ENCODE data around the gene HPD.

DNA sequence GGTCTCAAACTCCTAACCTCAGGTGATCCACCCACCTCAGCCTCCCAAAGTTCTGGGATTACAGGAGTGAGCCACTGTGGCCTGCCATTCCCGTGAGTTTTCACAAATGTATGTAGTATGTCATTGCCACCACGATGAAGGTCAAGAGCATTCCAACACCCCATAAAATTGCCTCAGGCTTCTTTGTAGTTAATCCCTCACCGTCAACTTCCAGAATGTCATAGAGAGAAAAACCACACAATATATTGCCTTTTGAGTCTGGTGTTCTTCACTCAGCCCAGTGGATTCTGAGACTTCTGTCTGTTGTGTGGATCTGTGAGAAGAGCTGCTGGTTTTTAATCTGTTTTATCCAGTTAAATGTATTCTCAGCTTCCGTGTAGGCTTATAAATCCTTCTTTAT is 47.1 kb upstream of the HPD start:
- TF ChIP-seq OSR1 (CRISPR knock-in tag; IDR thresholded peaks at IDR 0.05) (no peak), ZNF70 (CRISPR knock-in tag; IDR thresholded peaks at IDR 0.05) (no peak), ZFP30 (CRISPR knock-in tag; IDR thresholded peaks at IDR 0.05) (no peak), ZNF8 (CRISPR knock-in tag; IDR thresholded peaks at IDR 0.05) (no peak), ISL1 (CRISPR knock-in tag; IDR thresholded peaks at IDR 0.05) (no peak), ZFP3 (CRISPR knock-in tag; IDR thresholded peaks at IDR 0.05) (no peak), GLIS3 (CRISPR knock-in tag; IDR thresholded peaks at IDR 0.05) (no peak)
- TF ChIP-seq, protein P1, sequence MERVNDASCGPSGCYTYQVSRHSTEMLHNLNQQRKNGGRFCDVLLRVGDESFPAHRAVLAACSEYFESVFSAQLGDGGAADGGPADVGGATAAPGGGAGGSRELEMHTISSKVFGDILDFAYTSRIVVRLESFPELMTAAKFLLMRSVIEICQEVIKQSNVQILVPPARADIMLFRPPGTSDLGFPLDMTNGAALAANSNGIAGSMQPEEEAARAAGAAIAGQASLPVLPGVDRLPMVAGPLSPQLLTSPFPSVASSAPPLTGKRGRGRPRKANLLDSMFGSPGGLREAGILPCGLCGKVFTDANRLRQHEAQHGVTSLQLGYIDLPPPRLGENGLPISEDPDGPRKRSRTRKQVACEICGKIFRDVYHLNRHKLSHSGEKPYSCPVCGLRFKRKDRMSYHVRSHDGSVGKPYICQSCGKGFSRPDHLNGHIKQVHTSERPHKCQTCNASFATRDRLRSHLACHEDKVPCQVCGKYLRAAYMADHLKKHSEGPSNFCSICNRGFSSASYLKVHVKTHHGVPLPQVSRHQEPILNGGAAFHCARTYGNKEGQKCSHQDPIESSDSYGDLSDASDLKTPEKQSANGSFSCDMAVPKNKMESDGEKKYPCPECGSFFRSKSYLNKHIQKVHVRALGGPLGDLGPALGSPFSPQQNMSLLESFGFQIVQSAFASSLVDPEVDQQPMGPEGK (CRISPR knock-in tag; IDR thresholded peaks at IDR 0.05; ENCODE audit: borderline replicate concordance): no peak
- TF ChIP-seq, protein P2, sequence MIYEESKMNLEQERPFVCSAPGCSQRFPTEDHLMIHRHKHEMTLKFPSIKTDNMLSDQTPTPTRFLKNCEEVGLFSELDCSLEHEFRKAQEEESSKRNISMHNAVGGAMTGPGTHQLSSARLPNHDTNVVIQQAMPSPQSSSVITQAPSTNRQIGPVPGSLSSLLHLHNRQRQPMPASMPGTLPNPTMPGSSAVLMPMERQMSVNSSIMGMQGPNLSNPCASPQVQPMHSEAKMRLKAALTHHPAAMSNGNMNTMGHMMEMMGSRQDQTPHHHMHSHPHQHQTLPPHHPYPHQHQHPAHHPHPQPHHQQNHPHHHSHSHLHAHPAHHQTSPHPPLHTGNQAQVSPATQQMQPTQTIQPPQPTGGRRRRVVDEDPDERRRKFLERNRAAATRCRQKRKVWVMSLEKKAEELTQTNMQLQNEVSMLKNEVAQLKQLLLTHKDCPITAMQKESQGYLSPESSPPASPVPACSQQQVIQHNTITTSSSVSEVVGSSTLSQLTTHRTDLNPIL (CRISPR knock-in tag; IDR thresholded peaks at IDR 0.05; ENCODE audit: low read depth): no peak
